ENCODE data around the gene RTL1.

The RTL1 gene

GRCh38 chr14:100903672-100904185, at the start of gene RTL1:
Gene RTL1, minus strand, starts transcription at chr14:100903722. Its CDS starts 18,934 bp downstream, at chr14:100884788.
- no peak for DNase-seq

GRCh38 chr14:100950024-100950423, 46.5 kb upstream of the RTL1 start:
- DNase-seq = no peak

GRCh38 chr14:100944052-100944451, 40.5 kb upstream of the RTL1 start:
- no peak for DNase-seq

GRCh38 chr14:100930270-100930669, 26.7 kb upstream of the RTL1 start:
- no peak for DNase-seq

GRCh38 chr14:100915560-100915959, 12.0 kb upstream of the RTL1 start:
- DNase-seq = no peak

- no peak for DNase-seq
These were observed 11.1 kb upstream of the RTL1 start for GRCh38 chr14:100914597-100915021.

GRCh38 chr14:100911665-100912316, 8.3 kb upstream of the RTL1 start:
- no peak for DNase-seq

- no peak for DNase-seq
These were observed 7.6 kb upstream of the RTL1 start for GRCh38 chr14:100910888-100911664.

GRCh38 chr14:100909439-100909838, 5.9 kb upstream of the RTL1 start:
- no peak for DNase-seq

- no peak for DNase-seq
These were observed 3.7 kb upstream of the RTL1 start for GRCh38 chr14:100907240-100907639.

GRCh38 chr14:100906420-100906819, 2.9 kb upstream of the RTL1 start:
- DNase-seq = no peak

- no peak for DNase-seq
These were observed 1.6 kb upstream of the RTL1 start for GRCh38 chr14:100905166-100905565.

- DNase-seq = no peak
These were observed 975 bp upstream of the RTL1 start for GRCh38 chr14:100904307-100905087.

GRCh38 chr14:100903134-100903468, 421 bp downstream of the RTL1 start:
- DNase-seq = no peak

- DNase-seq = no peak
These were observed 1.0 kb downstream of the RTL1 start for GRCh38 chr14:100902295-100903133.

GRCh38 chr14:100901391-100902183, 1.9 kb downstream of the RTL1 start:
- no peak for DNase-seq

- no peak for DNase-seq
These were observed 2.6 kb downstream of the RTL1 start for GRCh38 chr14:100900837-100901390.

GRCh38 chr14:100899884-100900771, 3.4 kb downstream of the RTL1 start:
- DNase-seq = no peak

- DNase-seq = no peak
These were observed 4.3 kb downstream of the RTL1 start for GRCh38 chr14:100898935-100899883.
